K562 (cell line): ENCODE measurements around the gene ZNF326. TPM values are rescaled to one million over a fixed set of nuclear protein-coding genes. Genes with fewer than 3 reads are reported as not detected.

Experiments used
- ASH1L ChIP-seq: fragments of 450-650 bp; IDR thresholded peaks from 2 replicates; pipeline ENCODE4 v1.6.1; 2018; ENCODE audit warnings: borderline replicate concordance, mild to moderate bottlenecking, low read depth; ENCODE audit not compliant: partially characterized antibody
- ATF7 ChIP-seq: fragments of 450-650 bp; IDR thresholded peaks from 2 replicates; pipeline ENCODE4 v1.7.1; 2014; ENCODE audit warnings: mild to moderate bottlenecking, moderate library complexity
- CBFA2T3 ChIP-seq: fragments of 450-650 bp; IDR thresholded peaks from 2 replicates; pipeline ENCODE4 v1.6.1; 2017
- CEBPB ChIP-seq: fragments of 450-650 bp; IDR thresholded peaks from 2 replicates; pipeline ENCODE4 v1.6.1; 2016; ENCODE audit warnings: missing genetic modification characterization, missing compliant biosample characterization
- EP300 ChIP-seq: IDR thresholded peaks from 2 replicates; pipeline ENCODE4 v1.6.1; 2012; ENCODE audit warnings: low read length, improper control_type of control experiment
- FOSL1 ChIP-seq: fragments of 200-800 bp; sonication (Bioruptor generic); conservative IDR thresholded peaks from 2 replicates; pipeline ENCODE4 v1.6.1; 2016; ENCODE audit warnings: missing genetic modification characterization, missing compliant biosample characterization
- KAT8 ChIP-seq: fragments of 450-650 bp; IDR thresholded peaks from 2 replicates; pipeline ENCODE4 v1.6.1; 2016; ENCODE audit warnings: low read depth, mild to moderate bottlenecking
- MBD2 ChIP-seq: sonication (generic); IDR thresholded peaks from 2 replicates; pipeline ENCODE4 v1.6.1; 2016; ENCODE audit warnings: low read depth, borderline replicate concordance
- MEIS2 ChIP-seq: fragments of 450-650 bp; IDR thresholded peaks from 2 replicates; pipeline ENCODE4 v1.6.1; 2014; ENCODE audit warnings: mild to moderate bottlenecking; ENCODE audit not compliant: partially characterized antibody
- POLR2H ChIP-seq: IDR thresholded peaks from 2 replicates; pipeline ENCODE4 v1.6.1; 2016; ENCODE audit warnings: missing genetic modification characterization, low read depth, mild to moderate bottlenecking, control low read depth, missing compliant biosample characterization, moderate library complexity
- SP2 ChIP-seq: IDR thresholded peaks from 2 replicates; pipeline ENCODE4 v1.6.1; 2011; ENCODE audit warnings: mild to moderate bottlenecking, low read depth, low read length, moderate library complexity; ENCODE audit not compliant: poor library complexity, severe bottlenecking; ENCODE audit errors: extremely low read depth
- SPI1 ChIP-seq: IDR thresholded peaks from 2 replicates; pipeline ENCODE4 v1.6.1; 2011; ENCODE audit warnings: low read depth, low read length, control low read depth, borderline replicate concordance
- ZNF512 ChIP-seq: IDR thresholded peaks from 2 replicates; pipeline ENCODE4 v1.6.1; 2016; ENCODE audit warnings: missing genetic modification characterization, missing compliant biosample characterization
- polyA plus RNA-seq, 8 experiments: library from polyadenylated mRNA; depleted of rRNA in 4 of 8; stranded (reverse) in 5 of 8; unstranded in 3 of 8; fragments of >200 nt; fragmentation: Nextera tagmentation in 2 of 8; fragmentation: Illumina TruSeq in 1 of 8; extraction: Ambion mirVana in 2 of 8; extraction: Trizol in 1 of 8; gene quantifications; 2 replicates each; pipeline versions ENCODE4 v1.2.1 to v1.2.3, GENCODE V29; 2011 to 2014; ENCODE audit warnings: inconsistent platforms in 1 of 8, missing spikeins in 1 of 8
- total RNA-seq, 7 experiments: library from RNA; depleted of rRNA in 6 of 7; stranded (reverse); fragments of >200 nt in 6 of 7; fragmentation: Illumina TruSeq in 2 of 7; extraction: Trizol in 2 of 7; gene quantifications; 2 replicates each; pipeline versions ENCODE4 v1.2.1 to v1.2.3, GENCODE V29; 2011 to 2021; ENCODE audit warnings: low replicate concordance in 1 of 7
- TF ChIP-seq, protein P1 (sequence below): fragments of 200-800 bp; sonication (Bioruptor generic); IDR thresholded peaks from 2 replicates; pipeline ENCODE4 v1.6.1; 2016; ENCODE audit warnings: missing genetic modification characterization, missing compliant biosample characterization
- TF ChIP-seq, protein P2 (sequence below), 2 experiments: IDR thresholded peaks in 1 of 2; conservative IDR thresholded peaks in 1 of 2; 2 replicates each; pipeline ENCODE4 v1.6.1; 2016; ENCODE audit warnings: low read depth in 2 of 2, mild to moderate bottlenecking in 1 of 2, missing compliant biosample characterization in 1 of 2, missing genetic modification characterization in 1 of 2, moderate library complexity in 1 of 2
- TF ChIP-seq, protein P3 (sequence below): IDR thresholded peaks from 2 replicates; pipeline ENCODE4 v1.6.1; 2012; ENCODE audit warnings: low read depth, low read length, improper control_type of control experiment, borderline replicate concordance

The ZNF326 gene
- total and polyA plus RNA-seq, 9 of the 15 experiments (the other 6 are each of a cell fraction or from before 2014, with no cell fraction given): 7.2 to 33.2 (median 20.1) TPM

- TF ChIP-seq ASH1L: no peak
- TF ChIP-seq ZNF512: peak; percentile 35; the same call in 1 of the 2 replicates
- 0 out of 2 replicates have a peak, but pooled peaks have one; percentile 26 for TF ChIP-seq ATF7
- peak; percentile 76; the same call in 1 of the 2 replicates for TF ChIP-seq EP300
- TF ChIP-seq KAT8: no peak
- peak; percentile 83 for TF ChIP-seq SPI1
- peak; percentile 43 for TF ChIP-seq MEIS2
- TF ChIP-seq SP2: no peak
- no peak for TF ChIP-seq POLR2H (tag)
- TF ChIP-seq, protein P1, sequence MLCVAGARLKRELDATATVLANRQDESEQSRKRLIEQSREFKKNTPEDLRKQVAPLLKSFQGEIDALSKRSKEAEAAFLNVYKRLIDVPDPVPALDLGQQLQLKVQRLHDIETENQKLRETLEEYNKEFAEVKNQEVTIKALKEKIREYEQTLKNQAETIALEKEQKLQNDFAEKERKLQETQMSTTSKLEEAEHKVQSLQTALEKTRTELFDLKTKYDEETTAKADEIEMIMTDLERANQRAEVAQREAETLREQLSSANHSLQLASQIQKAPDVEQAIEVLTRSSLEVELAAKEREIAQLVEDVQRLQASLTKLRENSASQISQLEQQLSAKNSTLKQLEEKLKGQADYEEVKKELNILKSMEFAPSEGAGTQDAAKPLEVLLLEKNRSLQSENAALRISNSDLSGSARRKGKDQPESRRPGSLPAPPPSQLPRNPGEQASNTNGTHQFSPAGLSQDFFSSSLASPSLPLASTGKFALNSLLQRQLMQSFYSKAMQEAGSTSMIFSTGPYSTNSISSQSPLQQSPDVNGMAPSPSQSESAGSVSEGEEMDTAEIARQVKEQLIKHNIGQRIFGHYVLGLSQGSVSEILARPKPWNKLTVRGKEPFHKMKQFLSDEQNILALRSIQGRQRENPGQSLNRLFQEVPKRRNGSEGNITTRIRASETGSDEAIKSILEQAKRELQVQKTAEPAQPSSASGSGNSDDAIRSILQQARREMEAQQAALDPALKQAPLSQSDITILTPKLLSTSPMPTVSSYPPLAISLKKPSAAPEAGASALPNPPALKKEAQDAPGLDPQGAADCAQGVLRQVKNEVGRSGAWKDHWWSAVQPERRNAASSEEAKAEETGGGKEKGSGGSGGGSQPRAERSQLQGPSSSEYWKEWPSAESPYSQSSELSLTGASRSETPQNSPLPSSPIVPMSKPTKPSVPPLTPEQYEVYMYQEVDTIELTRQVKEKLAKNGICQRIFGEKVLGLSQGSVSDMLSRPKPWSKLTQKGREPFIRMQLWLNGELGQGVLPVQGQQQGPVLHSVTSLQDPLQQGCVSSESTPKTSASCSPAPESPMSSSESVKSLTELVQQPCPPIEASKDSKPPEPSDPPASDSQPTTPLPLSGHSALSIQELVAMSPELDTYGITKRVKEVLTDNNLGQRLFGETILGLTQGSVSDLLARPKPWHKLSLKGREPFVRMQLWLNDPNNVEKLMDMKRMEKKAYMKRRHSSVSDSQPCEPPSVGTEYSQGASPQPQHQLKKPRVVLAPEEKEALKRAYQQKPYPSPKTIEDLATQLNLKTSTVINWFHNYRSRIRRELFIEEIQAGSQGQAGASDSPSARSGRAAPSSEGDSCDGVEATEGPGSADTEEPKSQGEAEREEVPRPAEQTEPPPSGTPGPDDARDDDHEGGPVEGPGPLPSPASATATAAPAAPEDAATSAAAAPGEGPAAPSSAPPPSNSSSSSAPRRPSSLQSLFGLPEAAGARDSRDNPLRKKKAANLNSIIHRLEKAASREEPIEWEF (CRISPR knock-in tag): no peak
- TF ChIP-seq, protein P2, sequence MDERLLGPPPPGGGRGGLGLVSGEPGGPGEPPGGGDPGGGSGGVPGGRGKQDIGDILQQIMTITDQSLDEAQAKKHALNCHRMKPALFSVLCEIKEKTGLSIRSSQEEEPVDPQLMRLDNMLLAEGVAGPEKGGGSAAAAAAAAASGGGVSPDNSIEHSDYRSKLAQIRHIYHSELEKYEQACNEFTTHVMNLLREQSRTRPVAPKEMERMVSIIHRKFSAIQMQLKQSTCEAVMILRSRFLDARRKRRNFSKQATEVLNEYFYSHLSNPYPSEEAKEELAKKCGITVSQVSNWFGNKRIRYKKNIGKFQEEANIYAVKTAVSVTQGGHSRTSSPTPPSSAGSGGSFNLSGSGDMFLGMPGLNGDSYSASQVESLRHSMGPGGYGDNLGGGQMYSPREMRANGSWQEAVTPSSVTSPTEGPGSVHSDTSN (CRISPR knock-in tag; IDR thresholded peaks at IDR 0.05; ENCODE audit: low read depth): no peak
- TF ChIP-seq, protein P2 (tag; conservative IDR thresholded peaks at IDR 0.05; ENCODE audit: low read depth): peak; percentile 33; the same call in 1 of the 2 replicates
- peak; percentile 61; the same call in 1 of the 2 replicates for TF ChIP-seq CEBPB (tag)
- TF ChIP-seq CBFA2T3: peak; percentile 81
- TF ChIP-seq FOSL1 (tag): peak; percentile 74
- TF ChIP-seq, protein P3, sequence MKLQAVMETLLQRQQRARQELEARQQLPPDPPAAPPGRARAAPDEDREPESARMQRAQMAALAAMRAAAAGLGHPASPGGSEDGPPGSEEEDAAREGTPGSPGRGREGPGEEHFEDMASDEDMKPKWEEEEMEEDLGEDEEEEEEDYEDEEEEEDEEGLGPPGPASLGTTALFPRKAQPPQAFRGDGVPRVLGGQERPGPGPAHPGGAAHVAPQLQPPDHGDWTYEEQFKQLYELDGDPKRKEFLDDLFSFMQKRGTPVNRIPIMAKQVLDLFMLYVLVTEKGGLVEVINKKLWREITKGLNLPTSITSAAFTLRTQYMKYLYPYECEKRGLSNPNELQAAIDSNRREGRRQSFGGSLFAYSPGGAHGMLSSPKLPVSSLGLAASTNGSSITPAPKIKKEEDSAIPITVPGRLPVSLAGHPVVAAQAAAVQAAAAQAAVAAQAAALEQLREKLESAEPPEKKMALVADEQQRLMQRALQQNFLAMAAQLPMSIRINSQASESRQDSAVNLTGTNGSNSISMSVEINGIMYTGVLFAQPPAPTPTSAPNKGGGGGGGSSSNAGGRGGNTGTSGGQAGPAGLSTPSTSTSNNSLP: peak; percentile 60; the same call in 1 of the 2 replicates
- TF ChIP-seq MBD2: 0 out of 2 replicates have a peak, but pooled peaks have one; percentile 17
Measured at GRCh38 chr1:89975540-89976125, 19.3 kb upstream of the ZNF326 start (continued).
